Measurements from ENCODE around the gene MEGF11. TPM values are rescaled to one million over a fixed set of nuclear protein-coding genes. Genes with fewer than 3 reads are reported as not detected.

MEGF11 gene
- total RNA-seq, 1 donor from 2014 or later: 0.25 TPM

- no peak for DNase-seq (ENCODE audit: extremely low spot score in 2 of 2)
- Histone ChIP-seq H3K9me3 (no peaks in the 10 kb centered on the region), H3K27me3 (no peaks in the 10 kb centered on the region), H3K36me3 (no peaks in the 10 kb centered on the region), H3K27ac (no peak overlapping the region), H3K4me3 (no peak overlapping the region), H3K4me1 (no peaks in the 10 kb centered on the region)
- TF ChIP-seq CTCF (IDR thresholded peaks at IDR 0.05): no peak
- TF ChIP-seq POLR2AphosphoS5 (IDR thresholded peaks at IDR 0.05; ENCODE audit: insufficient read depth in 1 of 2, low read depth in 1 of 2): no peak
- no peak for TF ChIP-seq POLR2A (IDR thresholded peaks at IDR 0.05)
- intact Hi-C loops (cut with DNase I): no loop called here
These were observed 259.8 kb downstream of the MEGF11 start for GRCh38 chr15:65993762-65994161.

- Histone ChIP-seq H3K4me3 (no peak overlapping the region), H3K27ac (no peak overlapping the region), H3K9me3 (no peaks in the 10 kb centered on the region), H3K36me3 (no peaks in the 10 kb centered on the region), H3K4me1 (no peaks in the 10 kb centered on the region), H3K27me3 (no peaks in the 10 kb centered on the region)
- DNase-seq (ENCODE audit: extremely low spot score in 2 of 2): no peak
- TF ChIP-seq POLR2A (IDR thresholded peaks at IDR 0.05): no peak
- TF ChIP-seq CTCF (IDR thresholded peaks at IDR 0.05): no peak
- no peak for TF ChIP-seq POLR2AphosphoS5 (IDR thresholded peaks at IDR 0.05; ENCODE audit: insufficient read depth in 1 of 2, low read depth in 1 of 2)
- intact Hi-C loops (cut with DNase I): no loop called here
These were observed 260.3 kb downstream of the MEGF11 start for GRCh38 chr15:65993236-65993635.

GRCh38 chr15:65991721-65992483 is 261.6 kb downstream of the MEGF11 start:
- H3K9me3 ChIP-seq: no peaks in the 10 kb centered on the region
- intact Hi-C loops (cut with DNase I): no loop called here
- H3K4me3 ChIP-seq: no peak overlapping the region
- no peak overlapping the region for H3K27ac ChIP-seq
- H3K27me3 ChIP-seq: no peaks in the 10 kb centered on the region
- H3K36me3 ChIP-seq: no peaks in the 10 kb centered on the region
- no peak for DNase-seq (ENCODE audit: extremely low spot score in 2 of 2)
- TF ChIP-seq CTCF (IDR thresholded peaks at IDR 0.05) (no peak), POLR2AphosphoS5 (IDR thresholded peaks at IDR 0.05; ENCODE audit: insufficient read depth in 1 of 2, low read depth in 1 of 2) (no peak), POLR2A (IDR thresholded peaks at IDR 0.05) (no peak)
- H3K4me1 ChIP-seq: no peaks in the 10 kb centered on the region

- TF ChIP-seq POLR2AphosphoS5 (IDR thresholded peaks at IDR 0.05; ENCODE audit: insufficient read depth in 1 of 2, low read depth in 1 of 2) (no peak), CTCF (IDR thresholded peaks at IDR 0.05) (no peak), POLR2A (IDR thresholded peaks at IDR 0.05) (no peak)
- intact Hi-C loops (cut with DNase I): no loop called here
- no peaks in the 10 kb centered on the region for H3K27me3 ChIP-seq
- H3K9me3 ChIP-seq: no peaks in the 10 kb centered on the region
- H3K4me1 ChIP-seq: no peaks in the 10 kb centered on the region
- H3K4me3 ChIP-seq: no peak overlapping the region
- H3K27ac ChIP-seq: no peak overlapping the region
- no peaks in the 10 kb centered on the region for H3K36me3 ChIP-seq
- no peak for DNase-seq (ENCODE audit: extremely low spot score in 2 of 2)
These were observed 263.1 kb downstream of the MEGF11 start for GRCh38 chr15:65990298-65990981.

- H3K27me3 ChIP-seq: no peaks in the 10 kb centered on the region
- no peak for DNase-seq (ENCODE audit: extremely low spot score in 2 of 2)
- intact Hi-C loops (cut with DNase I): no loop called here
- H3K4me1 ChIP-seq: peaks cover 5% of the 10 kb centered on the region
- no peak overlapping the region for H3K4me3 ChIP-seq
- H3K36me3 ChIP-seq: no peaks in the 10 kb centered on the region
- H3K9me3 ChIP-seq: no peaks in the 10 kb centered on the region
- no peak overlapping the region for H3K27ac ChIP-seq
- TF ChIP-seq POLR2AphosphoS5 (IDR thresholded peaks at IDR 0.05; ENCODE audit: insufficient read depth in 1 of 2, low read depth in 1 of 2): no peak
- no peak for TF ChIP-seq POLR2A (IDR thresholded peaks at IDR 0.05)
- TF ChIP-seq CTCF (IDR thresholded peaks at IDR 0.05): no peak
These were observed 266.4 kb downstream of the MEGF11 start for GRCh38 chr15:65987100-65987499.
